Effector memory CD8-positive, alpha-beta T cell (primary cell): ENCODE measurements around the gene FAF1.

Experiments
- ATAC-seq: fragments of 150-1000 bp; cut with Tn5 transposase; replicated peaks from 2 replicates; pipeline ENCODE4 v1.10.0; 2021; ENCODE audit warnings: mild to moderate bottlenecking, moderate library complexity
- DNase-seq, 3 experiments: peaks; one replicate each; pipeline ENCODE4 v3.0.0; 2021
- H3K27ac Mint-ChIP-seq, 2 donors: one replicate each; pipeline ENCODE4 v1.8.0; 2022; ENCODE audit warnings: mild to moderate bottlenecking in 2 of 2, mixed read lengths in 2 of 2, moderate library complexity in 2 of 2
- H3K27me3 Mint-ChIP-seq, 2 donors: one replicate each; pipeline ENCODE4 v1.8.0; 2022; ENCODE audit warnings: mixed read lengths in 2 of 2
- H3K36me3 Mint-ChIP-seq: one replicate; pipeline ENCODE4 v1.8.0; 2022; ENCODE audit warnings: mild to moderate bottlenecking, moderate library complexity, mixed read lengths; ENCODE audit not compliant: insufficient read depth
- H3K4me1 Mint-ChIP-seq, 2 donors: one replicate each; pipeline ENCODE4 v1.8.0; 2022; ENCODE audit warnings: low read depth in 2 of 2, mixed read lengths in 2 of 2
- H3K4me3 Mint-ChIP-seq, 2 donors: one replicate each; pipeline ENCODE4 v1.8.0; 2022; ENCODE audit warnings: mild to moderate bottlenecking in 2 of 2, mixed read lengths in 2 of 2, moderate library complexity in 2 of 2
- H3K9me3 Mint-ChIP-seq, 2 donors: one replicate each; pipeline ENCODE4 v1.8.0; 2022; ENCODE audit warnings: mixed read lengths in 2 of 2

FAF1 gene

GRCh38 chr1:50487725-50488124 lies 472.3 kb downstream of the FAF1 start:
- no peaks in the 10 kb centered on the region for H3K9me3 Mint-ChIP-seq
- H3K27ac Mint-ChIP-seq, result no peak overlapping the region
- no peaks in the 10 kb centered on the region for H3K27me3 Mint-ChIP-seq
- H3K36me3 Mint-ChIP-seq, result peaks cover 14% of the 10 kb centered on the region
- H3K4me3 Mint-ChIP-seq, result no peak overlapping the region
- H3K4me1 Mint-ChIP-seq, result peaks cover 0 to 4% of the 10 kb centered on the region in 2 donors
- DNase-seq (no peak), ATAC-seq (no peak)

DNA sequence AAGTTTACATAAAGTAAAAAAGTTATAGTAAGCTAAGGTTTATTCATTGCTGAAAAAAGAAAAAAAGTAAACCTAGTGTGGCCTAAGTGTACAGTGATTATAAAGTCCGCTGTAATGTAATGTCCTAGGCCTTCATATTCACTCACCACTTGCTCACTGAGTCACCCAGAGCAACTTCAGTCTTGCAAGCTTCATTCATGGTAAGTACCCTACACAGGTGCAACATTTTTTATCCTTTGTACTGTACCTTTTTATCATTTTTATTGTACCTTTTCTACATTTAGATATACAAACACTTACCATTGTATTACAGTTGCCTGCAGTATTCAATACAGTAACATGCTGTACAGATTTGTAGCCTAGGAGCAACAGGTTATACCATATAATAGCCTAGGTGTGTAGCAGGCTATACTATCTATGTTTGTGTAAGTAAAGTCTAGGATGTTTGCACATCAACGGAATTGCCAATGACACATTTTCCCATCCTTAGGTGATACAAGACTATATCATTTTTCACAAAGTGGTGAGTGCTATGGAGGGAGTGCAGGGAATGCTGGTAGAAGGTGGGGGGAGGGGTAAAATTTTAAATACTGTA lies 478.8 kb downstream of the FAF1 start:
- H3K27me3 Mint-ChIP-seq, result no peaks in the 10 kb centered on the region
- peaks cover 8% of the 10 kb centered on the region for H3K36me3 Mint-ChIP-seq
- H3K4me3 Mint-ChIP-seq, result no peak overlapping the region
- H3K27ac Mint-ChIP-seq, result no peak overlapping the region
- DNase-seq, result no peak
- H3K9me3 Mint-ChIP-seq, result no peaks in the 10 kb centered on the region
- no peak for ATAC-seq
- no peaks in the 10 kb centered on the region for H3K4me1 Mint-ChIP-seq

GRCh38 chr1:50476800-50477199 lies 483.3 kb downstream of the FAF1 start:
- no peaks in the 10 kb centered on the region for H3K27me3 Mint-ChIP-seq
- no peaks in the 10 kb centered on the region for H3K9me3 Mint-ChIP-seq
- no peak overlapping the region for H3K27ac Mint-ChIP-seq
- H3K4me1 Mint-ChIP-seq, result no peaks in the 10 kb centered on the region
- no peak overlapping the region for H3K4me3 Mint-ChIP-seq
- ATAC-seq, result no peak
- peaks cover 20% of the 10 kb centered on the region for H3K36me3 Mint-ChIP-seq
- DNase-seq, result no peak

GRCh38 chr1:50474859-50475809 lies 484.9 kb downstream of the FAF1 start:
- Mint-ChIP-seq H3K36me3 (peaks cover 20% of the 10 kb centered on the region), H3K9me3 (no peaks in the 10 kb centered on the region), H3K4me3 (no peak overlapping the region), H3K4me1 (no peaks in the 10 kb centered on the region), H3K27ac (no peak overlapping the region), H3K27me3 (no peaks in the 10 kb centered on the region)
- DNase-seq (no peak), ATAC-seq (no peak)

DNA sequence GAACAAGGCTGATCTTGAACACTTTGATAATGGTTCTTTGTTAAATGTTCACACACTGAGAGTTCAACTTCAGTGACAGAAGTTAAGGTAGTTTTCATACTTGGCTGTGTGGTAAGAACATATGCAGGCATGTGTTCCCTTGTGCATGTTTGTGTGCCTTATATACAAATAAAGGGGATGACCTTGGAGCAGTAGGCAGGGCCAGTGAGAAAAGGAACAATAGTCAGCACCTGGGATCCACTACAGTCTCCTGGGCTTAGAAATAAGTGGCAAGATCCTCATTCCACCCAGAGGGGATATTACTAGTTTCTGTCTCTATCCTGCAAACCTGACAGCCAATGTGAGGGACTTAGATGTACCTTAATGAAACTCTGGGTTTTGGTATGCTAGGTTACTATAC lies 486.6 kb downstream of the FAF1 start:
- DNase-seq (no peak), ATAC-seq (no peak)
- Mint-ChIP-seq H3K4me3 (no peak overlapping the region), H3K36me3 (peaks cover 20% of the 10 kb centered on the region), H3K27me3 (no peaks in the 10 kb centered on the region), H3K4me1 (no peaks in the 10 kb centered on the region), H3K27ac (no peak overlapping the region), H3K9me3 (no peaks in the 10 kb centered on the region)

DNA sequence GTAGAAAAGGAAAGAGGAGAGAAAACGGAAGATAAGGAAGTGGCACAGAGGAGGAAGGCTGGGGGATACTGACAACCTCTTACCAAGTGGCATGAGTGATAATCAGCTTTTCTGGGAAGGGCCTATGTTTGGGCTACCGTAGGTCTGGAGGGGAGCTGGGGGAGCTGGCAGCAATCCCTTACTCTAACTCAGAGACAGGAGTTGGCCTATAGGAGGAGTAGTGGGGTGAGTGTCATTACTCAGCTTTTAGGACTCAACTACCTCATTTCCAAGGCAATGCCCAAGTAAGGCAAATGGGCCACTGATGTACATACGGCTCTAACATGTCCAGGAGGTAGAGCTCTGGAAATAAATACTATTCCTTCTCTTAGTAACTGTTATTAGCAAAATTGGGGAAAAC lies 488.1 kb downstream of the FAF1 start:
- ATAC-seq, result no peak
- H3K27me3 Mint-ChIP-seq, result no peaks in the 10 kb centered on the region
- peaks cover 15% of the 10 kb centered on the region for H3K36me3 Mint-ChIP-seq
- no peak overlapping the region for H3K27ac Mint-ChIP-seq
- DNase-seq, result no peak
- H3K9me3 Mint-ChIP-seq, result no peaks in the 10 kb centered on the region
- no peaks in the 10 kb centered on the region for H3K4me1 Mint-ChIP-seq
- H3K4me3 Mint-ChIP-seq, result no peak overlapping the region

- Mint-ChIP-seq H3K4me3 (no peak overlapping the region), H3K36me3 (no peaks in the 10 kb centered on the region)
Observed at GRCh38 chr1:50462964-50463363, 497.1 kb downstream of the FAF1 start.

GRCh38 chr1:50458507-50458906 lies 501.6 kb downstream of the FAF1 start:
- no peak for DNase-seq
- H3K9me3 Mint-ChIP-seq, result no peaks in the 10 kb centered on the region

More at GRCh38 chr1:50462964-50463363, 497.1 kb downstream of the FAF1 start:
- Mint-ChIP-seq H3K4me1 (no peaks in the 10 kb centered on the region), H3K27me3 (no peaks in the 10 kb centered on the region), H3K9me3 (no peaks in the 10 kb centered on the region), H3K27ac (no peak overlapping the region)
- ATAC-seq, result no peak
- DNase-seq, result no peak

DNA sequence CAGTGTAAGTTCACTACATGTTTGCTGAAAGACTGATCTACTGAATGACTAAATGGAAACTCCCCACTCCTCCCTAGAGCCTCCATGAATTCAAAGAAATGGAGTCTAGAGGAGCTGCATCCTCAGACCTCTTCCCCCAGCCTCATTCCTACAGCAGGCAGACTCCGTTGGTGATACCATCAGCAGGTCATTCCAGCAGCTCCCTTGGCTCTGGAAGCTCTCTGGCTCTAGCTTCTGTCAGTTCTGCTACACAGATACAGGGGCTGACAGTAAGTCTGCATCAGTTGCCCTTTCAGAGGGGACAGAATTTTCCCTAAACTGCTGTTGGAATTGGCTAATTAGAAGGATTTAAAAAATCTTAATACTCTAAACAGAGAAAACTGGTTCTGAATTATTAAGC lies 505.2 kb downstream of the FAF1 start:
- peaks cover 16 to 22% of the 10 kb centered on the region in 2 donors for H3K4me1 Mint-ChIP-seq
- H3K27me3 Mint-ChIP-seq, result no peaks in the 10 kb centered on the region
- H3K27ac Mint-ChIP-seq, result peak overlapping the region; percentile 33 to 51
- peaks cover 7% of the 10 kb centered on the region for H3K36me3 Mint-ChIP-seq
- DNase-seq (no peak), ATAC-seq (no peak)
- no peak overlapping the region for H3K4me3 Mint-ChIP-seq
- H3K9me3 Mint-ChIP-seq, result no peaks in the 10 kb centered on the region

More at GRCh38 chr1:50458507-50458906, 501.6 kb downstream of the FAF1 start:
- H3K4me1 Mint-ChIP-seq, result peaks cover under 1 to 4% of the 10 kb centered on the region in 2 donors
- no peak for ATAC-seq
- H3K36me3 Mint-ChIP-seq, result peaks cover 3% of the 10 kb centered on the region
- H3K27ac Mint-ChIP-seq, result peak overlapping the region in 1 of 2 donors; percentile 30
- H3K27me3 Mint-ChIP-seq, result no peaks in the 10 kb centered on the region
- H3K4me3 Mint-ChIP-seq, result no peak overlapping the region

- no peak for DNase-seq
- H3K4me1 Mint-ChIP-seq, result peaks cover 16 to 22% of the 10 kb centered on the region in 2 donors
- peak overlapping the region in 1 of 2 donors; percentile 83 for H3K27ac Mint-ChIP-seq
- H3K36me3 Mint-ChIP-seq, result peaks cover 11% of the 10 kb centered on the region
- H3K9me3 Mint-ChIP-seq, result no peaks in the 10 kb centered on the region
- no peaks in the 10 kb centered on the region for H3K27me3 Mint-ChIP-seq
- no peak for ATAC-seq
- no peak overlapping the region for H3K4me3 Mint-ChIP-seq
Observed at GRCh38 chr1:50453266-50453665, 506.8 kb downstream of the FAF1 start.

- no peak overlapping the region for H3K4me3 Mint-ChIP-seq
- H3K36me3 Mint-ChIP-seq, result peaks cover 11% of the 10 kb centered on the region
- H3K27me3 Mint-ChIP-seq, result no peaks in the 10 kb centered on the region
- no peak for DNase-seq
- no peaks in the 10 kb centered on the region for H3K9me3 Mint-ChIP-seq
- peaks cover 16 to 22% of the 10 kb centered on the region in 2 donors for H3K4me1 Mint-ChIP-seq
- H3K27ac Mint-ChIP-seq, result peak overlapping the region in 1 of 2 donors; percentile 83
- peak; percentile 43 for ATAC-seq
Observed at GRCh38 chr1:50452700-50453099, 507.4 kb downstream of the FAF1 start.

DNA sequence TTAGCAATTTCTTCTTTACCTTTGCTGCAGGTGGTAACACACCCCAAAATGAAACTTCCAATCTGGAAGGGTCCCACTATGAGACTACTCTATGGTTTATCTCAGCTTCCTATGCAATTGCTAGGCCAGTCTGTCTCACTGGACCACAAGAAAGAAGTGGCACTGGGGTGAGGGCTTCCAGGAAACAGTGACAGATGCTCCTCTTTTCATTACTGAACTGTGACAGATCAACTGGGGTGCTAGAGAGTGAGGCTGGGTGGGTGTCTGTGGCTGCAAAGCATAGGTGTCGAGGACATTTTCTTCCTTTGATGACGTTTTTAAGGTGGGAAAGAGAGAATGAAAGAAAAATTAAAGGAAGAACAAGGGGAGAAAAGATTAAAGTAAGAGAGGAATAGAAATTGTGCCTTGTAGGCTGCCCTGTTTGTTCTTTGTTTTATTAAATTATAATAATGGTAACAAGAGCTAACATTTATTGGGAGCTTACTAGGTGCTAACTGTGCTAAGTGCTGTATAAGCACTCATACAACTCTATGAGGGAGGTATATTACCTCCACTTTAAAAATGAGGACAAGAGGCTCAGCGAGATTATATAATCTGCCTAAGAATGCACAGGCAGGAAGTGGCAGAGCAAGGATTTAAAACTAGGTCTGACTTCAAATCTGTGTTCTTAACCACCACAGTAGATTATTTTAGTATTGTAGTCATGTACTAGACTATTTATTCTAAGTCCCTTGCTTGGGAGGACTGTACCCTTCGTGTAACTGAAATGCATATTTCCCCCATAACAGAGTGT lies 509.0 kb downstream of the FAF1 start:
- DNase-seq (peak in 2 of 3 experiments; percentile 20 to 23), ATAC-seq (peak; percentile 88)
- H3K4me1 Mint-ChIP-seq, result peaks cover 16 to 22% of the 10 kb centered on the region in 2 donors
- H3K36me3 Mint-ChIP-seq, result peaks cover 14% of the 10 kb centered on the region
- H3K27me3 Mint-ChIP-seq, result no peaks in the 10 kb centered on the region
- peak overlapping the region in 1 of 2 donors; percentile 3 for H3K4me3 Mint-ChIP-seq
- no peaks in the 10 kb centered on the region for H3K9me3 Mint-ChIP-seq
- H3K27ac Mint-ChIP-seq, result peak overlapping the region; percentile 64 to 73

DNA sequence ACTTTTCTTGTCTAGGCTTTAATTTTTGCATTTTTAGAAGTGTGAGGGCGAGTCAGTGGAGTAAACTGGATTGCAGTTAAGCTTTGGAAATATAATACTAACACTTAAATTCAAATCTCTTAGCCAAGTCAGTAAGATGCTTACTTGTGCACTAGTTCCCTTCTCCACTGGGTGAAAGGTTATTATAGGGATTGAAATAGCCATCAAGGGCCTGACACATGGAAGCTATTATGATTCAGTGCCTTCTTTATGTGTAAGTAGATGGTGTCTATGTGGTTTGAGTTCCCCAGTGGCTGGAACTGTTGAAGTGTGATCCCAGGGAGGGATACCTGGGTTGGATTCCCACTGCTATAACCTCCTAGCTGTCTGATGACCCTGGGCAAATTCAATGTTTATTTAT lies 512.1 kb downstream of the FAF1 start:
- Mint-ChIP-seq H3K36me3 (peaks cover 10% of the 10 kb centered on the region), H3K4me1 (peaks cover 9 to 16% of the 10 kb centered on the region in 2 donors), H3K4me3 (no peak overlapping the region), H3K27me3 (no peaks in the 10 kb centered on the region), H3K9me3 (no peaks in the 10 kb centered on the region), H3K27ac (no peak overlapping the region)
- DNase-seq, result no peak
- no peak for ATAC-seq
